Loucy (cell line): ENCODE data around the gene KRT80.

Source experiments
- H2AFZ ChIP-seq: fragments of 200-600 bp; sonication (generic); 2 replicates; pipeline ENCODE4 v1.6.0; 2016; ENCODE audit warnings: antibody characterized with exemption, mild to moderate bottlenecking, low read length, moderate library complexity
- H3F3A ChIP-seq: fragments of 200-600 bp; 2 replicates; pipeline ENCODE4 v1.6.0; 2016; ENCODE audit warnings: antibody characterized with exemption, low read depth, mild to moderate bottlenecking
- H3K27me3 ChIP-seq: fragments of 200-600 bp; sonication (generic); 2 replicates; pipeline ENCODE4 v1.6.1; 2014; ENCODE audit warnings: low read length, mild to moderate bottlenecking; ENCODE audit not compliant: insufficient read depth, poor library complexity, severe bottlenecking
- H3K36me3 ChIP-seq: fragments of 200-600 bp; sonication (generic); 2 replicates; pipeline ENCODE4 v1.6.1; 2016; ENCODE audit warnings: low read length; ENCODE audit not compliant: insufficient read depth
- H3K4me1 ChIP-seq: fragments of 200-600 bp; sonication (generic); 2 replicates; pipeline ENCODE4 v1.5.1; 2014; ENCODE audit warnings: low read length, mild to moderate bottlenecking; ENCODE audit not compliant: insufficient read depth, poor library complexity, severe bottlenecking
- H3K4me2 ChIP-seq: fragments of 200-600 bp; sonication (generic); 2 replicates; pipeline ENCODE4 v1.6.0; 2014; ENCODE audit warnings: antibody characterized with exemption, low read length, low read depth, mild to moderate bottlenecking; ENCODE audit not compliant: poor library complexity, severe bottlenecking
- H3K4me3 ChIP-seq: fragments of 200-600 bp; sonication (generic); 2 replicates; pipeline ENCODE4 v1.5.1; 2014; ENCODE audit warnings: low read length, mild to moderate bottlenecking, mixed read lengths; ENCODE audit not compliant: poor library complexity, severe bottlenecking
- H3K79me2 ChIP-seq: fragments of 200-600 bp; sonication (generic); 2 replicates; pipeline ENCODE4 v1.6.1; 2014; ENCODE audit warnings: low read length; ENCODE audit not compliant: insufficient read depth
- H3K9ac ChIP-seq: fragments of 200-600 bp; sonication (generic); 2 replicates; pipeline ENCODE4 v1.6.0; 2014; ENCODE audit warnings: mild to moderate bottlenecking, low read depth, low read length, moderate library complexity; ENCODE audit not compliant: poor library complexity, severe bottlenecking
- H3K9me2 ChIP-seq: fragments of 200-600 bp; sonication (generic); replicated peaks from 2 replicates; pipeline ENCODE4 v1.6.1; 2016; ENCODE audit warnings: low read depth, low read length, mixed read lengths
- H3K9me3 ChIP-seq: fragments of 200-600 bp; sonication (generic); 2 replicates; pipeline ENCODE4 v1.6.1; 2014; ENCODE audit warnings: mild to moderate bottlenecking, antibody characterized with exemption, low read length, low read depth; ENCODE audit not compliant: insufficient read depth
- H4K20me1 ChIP-seq: fragments of 200-600 bp; sonication (generic); 2 replicates; pipeline ENCODE4 v1.6.0; 2014; ENCODE audit warnings: antibody characterized with exemption, low read length, mild to moderate bottlenecking; ENCODE audit not compliant: insufficient read depth, poor library complexity, severe bottlenecking
- EZH2phosphoT487 ChIP-seq: fragments of 200-600 bp; IDR thresholded peaks from 2 replicates; pipeline ENCODE4 v1.6.1; 2018; ENCODE audit warnings: antibody characterized with exemption, mild to moderate bottlenecking, moderate library complexity, borderline replicate concordance
- TF ChIP-seq, protein P1 (sequence below): fragments of 200-600 bp; sonication (generic); conservative IDR thresholded peaks from 2 replicates; pipeline ENCODE4 v1.5.1; 2014; ENCODE audit warnings: mild to moderate bottlenecking, antibody characterized with exemption, low read length

The KRT80 gene

DNA sequence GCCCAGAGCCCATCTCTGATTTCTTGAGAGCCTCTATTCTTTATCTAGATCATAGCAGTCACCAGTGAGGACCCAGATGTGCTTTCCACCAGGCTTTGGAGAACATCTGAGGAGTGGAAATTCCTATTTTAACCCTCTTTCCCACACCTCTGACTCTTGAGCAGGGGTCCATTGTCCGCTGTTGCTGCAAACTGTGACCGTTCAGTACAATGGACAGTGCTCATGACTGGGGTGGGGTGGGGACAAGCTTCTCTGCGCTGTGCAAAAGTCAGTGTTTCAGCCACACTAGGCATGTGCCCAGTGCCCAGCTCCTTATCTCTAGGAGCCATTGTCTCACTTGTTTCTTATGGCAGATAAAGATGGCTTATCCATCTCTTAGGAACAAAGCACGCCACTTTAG, 24.3 kb upstream of the KRT80 start:
- H3K79me2 ChIP-seq, result no peaks in the 10 kb centered on the region
- H3K27me3 ChIP-seq, result no peaks in the 10 kb centered on the region
- no peak overlapping the region for H2AFZ ChIP-seq
- no peak overlapping the region for H3K4me3 ChIP-seq
- H3K4me1 ChIP-seq, result no peaks in the 10 kb centered on the region
- no peaks in the 10 kb centered on the region for H3K36me3 ChIP-seq
- H3K9ac ChIP-seq, result no peak overlapping the region
- H4K20me1 ChIP-seq, result no peaks in the 10 kb centered on the region
- no peaks in the 10 kb centered on the region for H3F3A ChIP-seq
- H3K9me2 ChIP-seq, result no peaks in the 10 kb centered on the region
- no peak for TF ChIP-seq EZH2phosphoT487
- TF ChIP-seq, protein P1, sequence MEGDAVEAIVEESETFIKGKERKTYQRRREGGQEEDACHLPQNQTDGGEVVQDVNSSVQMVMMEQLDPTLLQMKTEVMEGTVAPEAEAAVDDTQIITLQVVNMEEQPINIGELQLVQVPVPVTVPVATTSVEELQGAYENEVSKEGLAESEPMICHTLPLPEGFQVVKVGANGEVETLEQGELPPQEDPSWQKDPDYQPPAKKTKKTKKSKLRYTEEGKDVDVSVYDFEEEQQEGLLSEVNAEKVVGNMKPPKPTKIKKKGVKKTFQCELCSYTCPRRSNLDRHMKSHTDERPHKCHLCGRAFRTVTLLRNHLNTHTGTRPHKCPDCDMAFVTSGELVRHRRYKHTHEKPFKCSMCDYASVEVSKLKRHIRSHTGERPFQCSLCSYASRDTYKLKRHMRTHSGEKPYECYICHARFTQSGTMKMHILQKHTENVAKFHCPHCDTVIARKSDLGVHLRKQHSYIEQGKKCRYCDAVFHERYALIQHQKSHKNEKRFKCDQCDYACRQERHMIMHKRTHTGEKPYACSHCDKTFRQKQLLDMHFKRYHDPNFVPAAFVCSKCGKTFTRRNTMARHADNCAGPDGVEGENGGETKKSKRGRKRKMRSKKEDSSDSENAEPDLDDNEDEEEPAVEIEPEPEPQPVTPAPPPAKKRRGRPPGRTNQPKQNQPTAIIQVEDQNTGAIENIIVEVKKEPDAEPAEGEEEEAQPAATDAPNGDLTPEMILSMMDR, result no peak
- no peaks in the 10 kb centered on the region for H3K9me3 ChIP-seq
- H3K4me2 ChIP-seq, result no peak overlapping the region

DNA sequence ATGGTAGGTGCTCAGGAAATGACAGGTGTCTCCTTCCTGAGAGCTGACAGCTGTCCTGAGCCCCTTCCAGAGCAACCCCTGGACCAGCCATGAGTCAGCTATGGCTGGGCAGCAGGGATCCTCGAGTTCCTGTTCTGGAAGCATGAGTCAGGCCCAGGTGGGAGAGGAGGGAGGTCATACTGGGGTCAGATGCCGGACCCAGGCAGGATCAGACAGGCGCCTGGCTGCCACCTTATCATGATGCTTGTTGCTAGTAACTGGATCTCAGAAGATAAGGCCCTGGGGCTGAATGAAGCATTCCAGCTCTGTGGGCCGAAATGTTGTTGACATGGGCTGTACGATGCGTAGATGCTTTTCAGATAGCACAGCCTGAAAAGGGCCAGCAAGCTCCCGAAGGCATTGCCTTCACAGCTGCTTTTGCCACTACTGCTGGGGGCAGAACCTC, 23.8 kb upstream of the KRT80 start:
- H4K20me1 ChIP-seq, result no peaks in the 10 kb centered on the region
- H3K9ac ChIP-seq, result no peak overlapping the region
- H3K4me2 ChIP-seq, result no peak overlapping the region
- H3K79me2 ChIP-seq, result no peaks in the 10 kb centered on the region
- no peaks in the 10 kb centered on the region for H3K9me2 ChIP-seq
- H3K36me3 ChIP-seq, result no peaks in the 10 kb centered on the region
- H3K4me1 ChIP-seq, result no peaks in the 10 kb centered on the region
- H3F3A ChIP-seq, result no peaks in the 10 kb centered on the region
- H3K4me3 ChIP-seq, result no peak overlapping the region
- no peak overlapping the region for H2AFZ ChIP-seq
- TF ChIP-seq EZH2phosphoT487, result no peak
- TF ChIP-seq, protein P1, result no peak
- no peaks in the 10 kb centered on the region for H3K9me3 ChIP-seq
- H3K27me3 ChIP-seq, result no peaks in the 10 kb centered on the region

DNA sequence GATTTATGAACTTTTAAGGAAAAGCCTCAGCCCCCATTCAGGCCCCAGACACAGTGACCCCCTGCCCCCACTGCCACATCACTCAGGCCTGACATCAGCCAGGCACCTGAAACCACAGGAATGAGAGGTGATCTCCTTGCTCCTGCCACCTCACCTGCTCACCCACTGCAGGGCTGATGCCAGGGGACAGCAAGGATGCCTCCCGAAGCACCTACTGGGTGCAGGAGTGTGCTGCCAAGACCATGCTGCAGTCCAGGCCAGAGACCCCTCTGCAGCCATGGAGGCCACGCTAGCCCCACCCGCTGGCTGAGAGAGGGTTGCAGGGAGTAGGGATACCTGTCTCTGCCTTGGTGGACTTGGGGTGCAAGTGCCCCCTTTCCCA, 22.6 kb upstream of the KRT80 start:
- no peaks in the 10 kb centered on the region for H3F3A ChIP-seq
- no peak overlapping the region for H3K9ac ChIP-seq
- no peaks in the 10 kb centered on the region for H3K4me1 ChIP-seq
- H3K79me2 ChIP-seq, result no peaks in the 10 kb centered on the region
- no peaks in the 10 kb centered on the region for H4K20me1 ChIP-seq
- H3K36me3 ChIP-seq, result no peaks in the 10 kb centered on the region
- no peak overlapping the region for H3K4me2 ChIP-seq
- H2AFZ ChIP-seq, result no peak overlapping the region
- H3K9me2 ChIP-seq, result no peaks in the 10 kb centered on the region
- no peaks in the 10 kb centered on the region for H3K9me3 ChIP-seq
- no peak for TF ChIP-seq EZH2phosphoT487
- TF ChIP-seq, protein P1, result no peak
- H3K4me3 ChIP-seq, result no peak overlapping the region
- H3K27me3 ChIP-seq, result no peaks in the 10 kb centered on the region
